Vagina (tissue), 2 donors: ENCODE measurements around the gene WDR83. TPM values are rescaled to one million over a fixed set of nuclear protein-coding genes. Genes with fewer than 3 reads are reported as not detected.
"Not testable (repeated sequence)": the region's sequence is repeated elsewhere in the genome, so short reads cannot be mapped to it uniquely, and the experiment has no call there.

ENCODE experiments used
- DNase-seq, 2 donors: peaks; one replicate each; pipeline ENCODE4 v3.0.0-alpha.2; 2017; ENCODE audit errors: extremely low spot score in 2 of 2
- H3K27ac ChIP-seq: fragments of 200-600 bp; sonication (generic); one replicate; pipeline ENCODE4 v1.5.1; 2019
- H3K27me3 ChIP-seq: fragments of 200-600 bp; sonication (generic); one replicate; pipeline ENCODE4 v1.5.1; 2019
- H3K36me3 ChIP-seq, 2 donors: fragments of 200-600 bp; sonication (generic); one replicate each; pipeline ENCODE4 v1.5.1; 2017 to 2019
- H3K4me1 ChIP-seq: fragments of 200-600 bp; sonication (generic); one replicate; pipeline ENCODE4 v1.5.1; 2019
- H3K4me3 ChIP-seq, 2 donors: fragments of 200-600 bp; sonication (generic); 1 replicate in 1 of 2; 2 replicates in 1 of 2; pipeline ENCODE4 v1.5.1; 2016 to 2019
- H3K9me3 ChIP-seq: fragments of 200-600 bp; sonication (generic); one replicate; pipeline ENCODE4 v1.5.1; 2019
- CTCF ChIP-seq, 3 experiments: fragments of 450-650 bp in 2 of 3; fragments of 200-600 bp in 1 of 3; sonication (generic) in 1 of 3; IDR thresholded peaks; one replicate each; pipeline ENCODE4 v1.5.1; 2017 to 2019; ENCODE audit warnings: antibody characterized with exemption in 3 of 3, mild to moderate bottlenecking in 2 of 3, moderate library complexity in 2 of 3
- POLR2A ChIP-seq, 2 donors: fragments of 450-650 bp; IDR thresholded peaks; one replicate each; pipeline ENCODE4 v1.6.1; 2017; ENCODE audit warnings: antibody characterized with exemption in 2 of 2, mild to moderate bottlenecking in 2 of 2, moderate library complexity in 2 of 2
- POLR2AphosphoS5 ChIP-seq, 2 donors: sonication (generic); formaldehyde crosslinking; IDR thresholded peaks; one replicate each; pipeline ENCODE4 v1.9.0; 2017; ENCODE audit warnings: antibody characterized with exemption in 2 of 2, mild to moderate bottlenecking in 2 of 2, low read depth in 1 of 2; ENCODE audit not compliant: insufficient read depth in 1 of 2
- intact Hi-C: fragments of 100-400 bp; cut with DNase I; formaldehyde crosslinking; loops from one replicate; pipeline ENCODE4 v1.15.1; 2023
- total RNA-seq: library from RNA; depleted of rRNA; stranded (reverse); fragments of >200 nt; gene quantifications from one replicate; pipeline ENCODE4 v1.2.3, GENCODE V29; 2016

Gene WDR83
- total RNA-seq, 1 donor from 2014 or later: 8.3 TPM

- no peak for DNase-seq
- H3K27me3 ChIP-seq: no peaks in the 10 kb centered on the region
- H3K36me3 ChIP-seq: peaks cover 0 to 71% of the 10 kb centered on the region in 2 donors
- intact Hi-C loops: loop anchor here (2.0 kb wide), 1 partner anchor 49 kb away; no protein-coding TSS in a partner anchor
- no peak overlapping the region for H3K27ac ChIP-seq
- no peak overlapping the region for H3K4me3 ChIP-seq
- no peaks in the 10 kb centered on the region for H3K9me3 ChIP-seq
- H3K4me1 ChIP-seq: peaks cover 26% of the 10 kb centered on the region
- TF ChIP-seq CTCF (IDR thresholded peaks at IDR 0.05) (no peak), POLR2AphosphoS5 (IDR thresholded peaks at IDR 0.05; ENCODE audit: insufficient read depth in 1 of 2, low read depth in 1 of 2) (no peak), POLR2A (IDR thresholded peaks at IDR 0.05) (no peak)
Measured at GRCh38 chr19:12675940-12676339, 9.3 kb downstream of the WDR83 start.

- H3K36me3 ChIP-seq: peaks cover 0 to 71% of the 10 kb centered on the region in 2 donors
Measured at GRCh38 chr19:12676384-12676792, 9.8 kb downstream of the WDR83 start.

GRCh38 chr19:12676928-12677327 lies 10.3 kb downstream of the WDR83 start:
- Histone ChIP-seq H3K27me3 (no peaks in the 10 kb centered on the region), H3K4me1 (peaks cover 24% of the 10 kb centered on the region), H3K36me3 (peaks cover 0 to 71% of the 10 kb centered on the region in 2 donors), H3K27ac (no peak overlapping the region), H3K9me3 (no peaks in the 10 kb centered on the region), H3K4me3 (no peak overlapping the region)
- intact Hi-C loops: loop anchor here (2.0 kb wide), 1 partner anchor 50 kb away; no protein-coding TSS in a partner anchor
- TF ChIP-seq POLR2A (IDR thresholded peaks at IDR 0.05) (no peak), CTCF (IDR thresholded peaks at IDR 0.05) (no peak), POLR2AphosphoS5 (IDR thresholded peaks at IDR 0.05; ENCODE audit: insufficient read depth in 1 of 2, low read depth in 1 of 2) (no peak)
- no peak for DNase-seq

More at GRCh38 chr19:12676384-12676792, 9.8 kb downstream of the WDR83 start:
- H3K27ac ChIP-seq: no peak overlapping the region
- no peaks in the 10 kb centered on the region for H3K9me3 ChIP-seq
- TF ChIP-seq POLR2A (IDR thresholded peaks at IDR 0.05) (no peak), POLR2AphosphoS5 (IDR thresholded peaks at IDR 0.05; ENCODE audit: insufficient read depth in 1 of 2, low read depth in 1 of 2) (no peak), CTCF (IDR thresholded peaks at IDR 0.05) (peak; percentile 61 to 69 (median 65))
- no peaks in the 10 kb centered on the region for H3K27me3 ChIP-seq
- H3K4me1 ChIP-seq: peaks cover 24% of the 10 kb centered on the region
- intact Hi-C loops: loop anchor here (2.0 kb wide), 1 partner anchor 50 kb away; no protein-coding TSS in a partner anchor
- no peak overlapping the region for H3K4me3 ChIP-seq
- DNase-seq: no peak

GRCh38 chr19:12678039-12678438 lies 11.4 kb downstream of the WDR83 start:
- H3K36me3 ChIP-seq: peaks cover 0 to 65% of the 10 kb centered on the region in 2 donors
- peaks cover 24% of the 10 kb centered on the region for H3K4me1 ChIP-seq
- DNase-seq, intact Hi-C loops, H3K9me3 ChIP-seq, H3K27ac ChIP-seq, H3K27me3 ChIP-seq, H3K4me3 ChIP-seq: not testable (repeated sequence)

- no peak for TF ChIP-seq CTCF (IDR thresholded peaks at IDR 0.05)
- no peak for TF ChIP-seq POLR2A (IDR thresholded peaks at IDR 0.05)
- TF ChIP-seq POLR2AphosphoS5 (IDR thresholded peaks at IDR 0.05; ENCODE audit: insufficient read depth in 1 of 2, low read depth in 1 of 2): no peak
- DNase-seq: no peak
- intact Hi-C loops: no loop called here
- Histone ChIP-seq H3K27ac (no peak overlapping the region), H3K9me3 (no peaks in the 10 kb centered on the region), H3K27me3 (no peaks in the 10 kb centered on the region), H3K4me1 (peaks cover 24% of the 10 kb centered on the region), H3K36me3 (peaks cover 0 to 49% of the 10 kb centered on the region in 2 donors), H3K4me3 (no peak overlapping the region)
Measured at GRCh38 chr19:12680034-12680433, 13.4 kb downstream of the WDR83 start.
